ENCODE data around the gene LHFPL6.

The LHFPL6 gene

DNA sequence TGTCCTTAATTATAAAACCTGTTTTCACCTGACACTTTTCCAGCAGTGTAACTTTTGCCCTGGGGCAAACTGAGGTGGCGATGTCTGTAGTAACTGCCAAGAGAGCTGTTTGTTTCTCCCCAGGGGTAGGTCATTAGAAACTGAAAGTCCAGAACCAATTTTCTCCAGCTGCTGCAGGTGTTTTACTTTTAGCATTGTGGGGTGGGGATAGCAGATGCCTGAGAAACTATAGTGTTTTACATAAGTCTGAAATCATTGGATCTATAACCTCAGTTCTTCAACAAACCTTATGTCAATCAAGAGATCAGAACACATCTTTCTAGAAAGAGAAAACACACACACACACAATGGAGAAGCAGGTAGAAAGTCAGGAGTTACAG, 92.7 kb downstream of the LHFPL6 start:
- DNase-seq (ENCODE audit: low read depth in 2 of 2): no peak

DNA sequence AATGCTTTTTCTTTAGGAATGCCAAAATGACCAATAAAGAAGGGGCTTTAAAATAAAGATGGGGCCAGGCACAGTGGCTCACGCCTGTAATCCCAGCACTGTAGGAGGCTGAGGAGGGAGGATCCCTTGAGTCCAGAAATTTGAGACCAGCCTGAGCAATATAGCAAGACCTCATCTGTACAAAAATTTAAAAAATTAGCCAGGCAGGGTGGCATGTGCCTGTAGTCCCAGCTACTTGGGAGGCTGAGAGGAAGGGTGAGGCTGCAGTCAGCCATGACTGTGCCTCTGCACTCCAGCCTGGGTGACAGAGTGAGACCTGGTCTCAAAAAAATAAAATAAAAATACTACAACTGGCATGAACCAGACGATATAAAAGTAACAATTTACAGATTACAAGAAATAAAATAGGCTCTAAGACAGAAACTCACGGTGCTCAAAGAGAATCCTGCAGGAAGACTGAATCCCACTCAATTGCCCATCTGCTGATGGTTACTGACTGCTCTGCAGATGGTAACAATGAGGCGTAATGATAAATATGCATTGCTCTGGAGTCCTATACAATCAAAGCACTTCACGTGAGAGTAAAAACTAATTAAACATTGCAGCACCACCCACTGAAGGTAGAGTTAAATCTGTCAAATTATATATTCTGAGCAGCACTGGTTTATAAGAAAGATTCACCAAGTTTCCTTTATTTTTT, 93.2 kb downstream of the LHFPL6 start:
- DNase-seq (ENCODE audit: low read depth in 2 of 2): no peak

DNA sequence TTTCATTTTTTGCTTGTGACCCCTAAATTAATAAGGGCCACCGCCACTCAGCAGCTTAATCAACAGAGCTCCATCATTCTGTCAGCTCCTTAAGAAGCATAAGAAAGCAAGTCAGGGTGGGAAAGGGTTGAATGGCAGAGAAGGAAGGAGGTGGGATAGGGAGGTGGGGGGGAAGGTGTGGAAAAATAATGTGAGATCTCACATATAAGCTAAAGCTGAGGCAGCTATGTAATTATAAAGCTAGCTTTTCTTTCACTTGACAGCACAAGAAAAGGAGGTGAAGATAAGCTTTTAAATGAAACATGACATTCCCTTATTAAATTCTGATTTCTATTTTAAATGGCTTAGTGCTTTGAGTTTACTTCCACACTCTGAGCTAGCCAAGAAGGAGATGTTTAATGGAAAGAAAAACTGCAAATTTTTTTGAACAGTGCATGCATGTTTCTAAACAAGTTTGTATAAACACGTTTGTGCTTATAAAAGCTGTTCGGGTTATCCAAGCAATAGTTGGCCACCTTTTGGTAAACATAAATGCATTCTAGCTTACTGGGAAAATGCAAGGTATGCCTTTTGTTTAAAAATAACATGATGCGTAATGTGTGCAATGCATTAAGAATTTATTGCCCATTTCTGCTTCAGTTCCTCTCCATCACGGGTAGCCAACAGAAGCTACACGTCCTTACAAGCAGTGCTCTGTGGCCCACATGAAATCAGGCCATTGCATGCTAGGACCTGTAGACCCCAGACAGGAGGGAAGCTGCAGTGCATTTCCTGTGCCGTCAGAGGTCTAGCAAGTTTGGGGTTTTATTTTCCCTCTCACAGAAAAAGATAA, 96.2 kb downstream of the LHFPL6 start:
- no peak for DNase-seq (ENCODE audit: low read depth in 2 of 2)

DNA sequence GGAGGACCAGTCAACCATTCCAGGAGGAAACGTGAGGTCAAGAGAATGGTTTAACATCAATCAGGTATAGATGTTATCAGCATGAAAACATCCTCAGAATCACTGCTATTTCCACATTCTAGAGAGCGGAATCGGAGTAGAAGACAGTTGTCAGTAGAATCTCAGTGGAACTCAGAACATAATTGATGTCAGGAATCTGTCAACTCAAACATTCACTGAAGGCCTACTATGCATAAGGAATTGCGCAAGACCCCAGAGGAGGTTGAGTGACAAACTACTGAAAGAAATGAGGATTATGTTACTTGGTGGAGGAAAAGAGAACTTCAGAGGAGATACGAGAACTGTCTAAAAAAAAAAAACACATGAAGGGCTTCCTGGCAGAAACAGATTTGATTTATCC, 97.8 kb downstream of the LHFPL6 start:
- no peak for DNase-seq (ENCODE audit: low read depth in 2 of 2)

DNA sequence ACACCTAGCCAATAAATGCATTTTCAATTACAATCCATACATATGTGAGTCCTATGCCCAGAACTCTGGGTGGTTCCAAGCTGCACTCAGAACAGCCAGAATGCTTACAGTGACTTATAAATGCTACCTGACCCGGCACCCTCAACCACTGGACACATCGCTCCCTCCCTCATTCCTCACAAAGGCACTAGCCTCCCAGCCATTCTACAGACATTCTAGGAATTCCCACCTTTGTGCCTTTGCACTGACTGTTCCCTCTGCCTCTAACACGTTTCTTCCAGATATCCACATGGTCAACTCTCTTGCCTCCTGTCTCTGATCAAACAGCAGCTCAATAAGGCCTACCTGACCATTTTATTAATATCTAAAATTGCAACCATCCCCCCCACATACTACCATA, 99.9 kb downstream of the LHFPL6 start:
- no peak for DNase-seq (ENCODE audit: low read depth in 2 of 2)

DNA sequence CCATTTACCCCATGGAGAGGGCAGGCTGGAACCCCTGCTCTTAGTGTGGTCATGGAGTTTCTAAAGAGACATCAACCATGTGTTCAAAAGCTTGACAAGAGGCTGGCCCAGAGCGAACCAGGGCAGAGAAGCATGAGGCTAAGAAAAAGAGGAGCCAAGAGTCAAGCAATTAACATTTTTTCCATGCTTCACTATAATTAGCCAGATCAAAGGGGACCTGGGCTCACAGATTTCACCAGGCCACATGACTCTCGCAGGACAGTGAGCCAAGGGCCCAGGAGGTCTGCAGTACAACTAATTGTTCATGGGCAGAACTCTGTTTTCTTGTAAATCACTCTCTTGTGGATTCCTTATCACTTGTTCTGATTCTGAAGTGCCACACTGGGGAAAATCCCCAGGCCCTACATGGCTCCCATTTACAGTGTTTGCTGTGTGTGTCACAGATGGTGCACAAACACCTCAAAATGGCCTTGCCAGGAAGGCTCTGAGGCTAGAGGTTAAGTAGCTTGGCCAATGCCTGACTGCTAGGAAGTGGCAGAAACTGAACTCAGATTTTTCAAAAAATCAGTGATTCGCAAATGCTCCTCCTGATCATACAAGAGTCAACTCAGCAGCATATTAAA, 101.2 kb downstream of the LHFPL6 start:
- no peak for DNase-seq (ENCODE audit: low read depth in 2 of 2)

DNA sequence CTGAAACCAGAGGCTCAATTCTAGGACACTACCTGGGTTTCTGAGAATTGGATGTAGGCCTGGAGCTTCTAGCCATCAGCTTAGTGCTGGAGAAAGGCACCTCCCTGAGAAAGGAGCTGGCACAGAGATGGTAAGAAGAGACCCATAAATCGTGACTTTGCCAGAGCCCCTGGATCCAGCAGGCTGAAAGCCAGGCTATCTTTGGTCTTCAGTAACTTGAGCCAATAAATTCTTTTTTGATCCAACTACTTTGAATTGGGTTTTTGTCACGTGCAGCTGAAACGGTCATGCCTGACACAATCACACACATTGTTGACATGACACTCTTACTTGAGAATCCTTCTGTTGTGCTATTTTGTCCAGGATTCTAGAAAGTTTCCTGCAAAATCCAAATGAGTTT, 103.4 kb downstream of the LHFPL6 start:
- no peak for DNase-seq (ENCODE audit: low read depth in 2 of 2)

DNA sequence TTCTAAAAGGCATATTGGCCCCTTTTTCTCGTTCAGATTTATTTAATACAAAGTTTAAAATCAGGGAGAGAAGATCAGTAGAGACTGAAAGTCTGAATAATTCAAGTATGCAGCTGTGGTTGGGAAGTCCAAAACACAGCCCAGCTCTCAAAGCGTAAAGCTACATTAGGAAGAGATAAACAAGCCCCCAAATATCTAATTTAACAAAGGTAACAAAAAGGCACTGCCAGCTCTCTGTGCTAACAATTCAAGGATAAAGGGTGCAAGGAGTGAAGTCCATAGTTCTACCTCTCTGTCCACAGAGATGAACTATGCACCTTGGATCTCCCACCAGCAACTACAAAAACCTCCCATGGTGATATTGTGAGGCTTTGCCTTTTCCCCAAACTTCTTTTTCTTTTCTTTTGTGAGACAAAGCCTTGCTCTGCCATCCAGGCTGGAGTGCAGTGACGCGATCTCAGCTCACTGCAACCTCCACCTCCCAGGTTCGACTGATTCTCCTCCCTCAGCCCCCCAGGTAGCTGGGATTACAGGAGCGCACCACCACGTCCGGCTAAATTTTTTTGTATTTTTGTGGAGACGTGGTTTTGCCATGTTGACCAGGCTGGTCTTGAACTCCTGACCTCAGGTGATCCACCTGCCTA, 104.4 kb downstream of the LHFPL6 start:
- no peak for DNase-seq (ENCODE audit: low read depth in 2 of 2)

DNA sequence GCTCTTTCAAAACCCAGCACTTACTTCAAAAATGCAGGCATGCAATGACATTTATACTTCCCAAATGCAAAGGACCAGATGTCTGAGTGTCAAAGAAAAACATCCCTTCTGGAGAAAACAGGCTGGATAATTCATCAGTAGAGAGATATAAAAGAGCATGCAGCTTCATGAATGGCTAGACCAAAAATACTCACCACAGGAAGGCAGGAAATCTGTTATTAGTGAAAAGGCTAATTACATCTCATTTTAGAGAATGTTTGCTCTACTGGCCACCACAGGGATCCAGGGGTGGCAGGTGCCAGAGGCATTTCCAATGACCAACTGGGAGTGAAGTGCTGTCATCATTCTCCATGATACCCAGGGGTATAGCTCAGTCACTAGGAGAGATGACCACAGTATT, 106.5 kb downstream of the LHFPL6 start:
- DNase-seq (ENCODE audit: low read depth in 2 of 2): no peak

DNA sequence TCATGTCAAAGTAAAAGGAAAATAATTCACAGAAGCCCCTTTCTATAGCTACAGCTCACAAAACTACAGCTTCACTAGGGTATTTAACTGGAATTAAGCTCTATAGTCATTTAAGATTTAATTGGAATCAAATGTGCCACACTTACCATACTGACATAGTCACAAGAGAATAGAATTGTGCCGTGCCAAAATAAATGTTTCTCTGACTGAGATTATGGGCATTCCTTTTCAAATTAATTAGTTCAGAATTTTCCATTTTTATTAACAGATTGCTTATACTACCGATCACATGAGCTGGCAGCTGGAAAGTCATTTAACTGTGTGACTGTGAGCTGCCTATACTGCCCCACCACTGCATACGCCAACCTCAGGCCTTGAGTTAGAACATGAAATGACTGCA, 108.4 kb downstream of the LHFPL6 start:
- no peak for DNase-seq (ENCODE audit: low read depth in 2 of 2)

DNA sequence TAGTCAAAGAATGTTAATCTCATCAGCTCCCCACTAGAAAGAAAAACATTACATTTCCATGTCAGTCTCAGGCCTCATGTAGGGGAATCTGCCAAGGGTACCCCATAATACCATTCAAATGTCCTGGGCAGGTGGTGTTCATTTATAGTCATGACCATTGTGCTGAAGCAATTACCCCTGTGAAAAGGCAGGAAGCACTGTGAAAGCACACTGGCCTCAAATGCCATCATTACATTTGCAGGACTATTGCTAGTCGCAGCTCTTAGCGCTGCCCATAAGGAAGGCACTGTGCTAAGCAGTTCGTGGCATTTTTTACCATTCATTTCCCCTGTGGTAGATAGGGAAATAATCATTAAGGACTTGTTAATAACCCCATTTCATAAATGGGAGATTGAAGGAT, 109.0 kb downstream of the LHFPL6 start:
- no peak for DNase-seq (ENCODE audit: low read depth in 2 of 2)

DNA sequence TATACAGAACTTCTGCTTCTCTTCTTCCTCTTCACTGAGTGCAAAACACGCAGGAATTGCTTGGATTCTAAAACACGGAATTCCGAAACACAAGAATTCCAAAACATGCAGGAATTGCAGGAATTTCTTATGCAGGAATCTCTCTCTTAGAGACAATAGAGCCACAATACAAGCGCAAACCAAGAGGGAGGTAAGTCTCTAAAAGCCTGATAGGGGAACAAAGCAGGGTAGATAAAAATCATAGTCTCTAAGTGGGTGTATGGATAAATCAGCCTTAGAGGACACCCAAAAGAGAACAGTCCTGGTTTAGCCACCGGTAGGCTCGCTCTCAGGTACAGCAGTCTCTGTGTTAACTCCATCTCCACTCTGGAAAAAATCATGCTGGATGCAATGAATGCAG, 112.9 kb downstream of the LHFPL6 start:
- DNase-seq (ENCODE audit: low read depth in 2 of 2): no peak

DNA sequence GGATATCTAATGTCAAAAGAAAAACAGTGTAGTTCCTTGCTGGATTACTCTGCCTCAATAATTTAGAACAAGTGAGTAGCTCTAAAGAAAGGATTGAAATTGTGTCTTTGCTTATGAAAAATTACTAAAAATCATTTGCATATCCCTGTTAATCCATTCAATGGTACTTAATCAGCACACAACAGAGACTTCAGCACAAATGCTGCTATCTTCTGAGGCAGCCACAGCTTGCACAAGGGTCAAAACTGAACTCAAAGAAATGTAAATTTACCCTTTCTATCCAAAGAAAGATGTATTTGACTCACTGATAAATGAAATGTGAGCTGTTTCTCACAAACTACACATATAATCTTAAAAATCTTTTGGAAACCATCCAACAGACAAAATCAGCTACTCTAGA, 116.2 kb downstream of the LHFPL6 start:
- DNase-seq (ENCODE audit: low read depth in 2 of 2): no peak

DNA sequence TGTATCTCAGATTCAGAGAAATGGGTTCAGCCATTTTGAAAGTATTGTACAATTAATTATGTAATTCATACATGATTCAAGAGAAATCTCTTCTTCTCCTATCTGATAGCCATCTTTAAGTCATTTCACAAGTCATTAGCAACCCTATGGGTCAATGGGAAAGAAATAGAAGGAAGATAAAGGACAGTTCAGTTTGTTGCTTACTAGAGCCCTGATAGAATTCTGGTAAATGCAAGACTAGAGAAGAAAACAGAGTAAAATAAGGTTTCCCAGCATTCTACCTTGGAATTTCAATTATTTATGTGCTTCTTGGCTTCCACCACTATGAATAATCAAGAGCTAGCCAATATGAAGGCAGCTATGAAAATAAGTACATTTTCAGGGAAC, 117.7 kb downstream of the LHFPL6 start:
- DNase-seq (ENCODE audit: low read depth in 2 of 2): no peak

DNA sequence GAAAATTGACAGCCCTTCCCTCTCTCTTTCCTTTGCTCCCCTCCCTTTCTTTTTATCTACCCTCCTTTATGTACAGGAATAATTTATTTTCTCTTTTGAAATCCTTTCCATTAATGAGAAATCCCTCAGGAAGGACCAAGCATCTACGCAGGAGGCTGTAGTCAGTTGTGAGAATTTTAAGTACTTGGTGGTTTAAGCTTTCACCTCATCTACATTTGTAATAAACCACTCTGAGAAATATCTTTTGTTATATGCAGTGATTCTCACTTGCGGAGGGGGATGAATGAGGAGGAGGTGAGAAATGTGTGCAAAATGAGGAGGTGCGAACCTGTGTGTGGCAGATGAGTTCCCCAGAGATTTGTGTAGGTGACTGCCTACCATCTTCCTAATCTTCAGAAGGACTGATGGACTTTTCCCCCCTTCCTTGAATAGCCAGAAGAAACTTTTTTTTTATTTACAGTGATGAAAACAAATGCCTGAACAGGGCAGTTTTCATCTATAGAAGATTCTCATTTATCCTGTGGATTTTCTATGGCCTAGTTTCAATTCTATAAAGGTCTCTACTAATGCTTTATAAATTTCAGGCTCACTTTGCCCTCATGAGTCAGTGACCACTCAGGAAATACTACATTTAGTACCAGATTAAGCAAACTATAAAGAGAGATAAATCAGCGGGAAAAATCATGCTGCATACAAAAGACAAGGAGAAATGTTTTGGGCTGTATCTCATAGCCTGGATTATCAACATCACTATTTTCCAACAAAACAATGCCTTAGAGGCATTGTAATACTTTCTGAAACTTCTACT, 118.3 kb downstream of the LHFPL6 start:
- DNase-seq (ENCODE audit: low read depth in 2 of 2): no peak

DNA sequence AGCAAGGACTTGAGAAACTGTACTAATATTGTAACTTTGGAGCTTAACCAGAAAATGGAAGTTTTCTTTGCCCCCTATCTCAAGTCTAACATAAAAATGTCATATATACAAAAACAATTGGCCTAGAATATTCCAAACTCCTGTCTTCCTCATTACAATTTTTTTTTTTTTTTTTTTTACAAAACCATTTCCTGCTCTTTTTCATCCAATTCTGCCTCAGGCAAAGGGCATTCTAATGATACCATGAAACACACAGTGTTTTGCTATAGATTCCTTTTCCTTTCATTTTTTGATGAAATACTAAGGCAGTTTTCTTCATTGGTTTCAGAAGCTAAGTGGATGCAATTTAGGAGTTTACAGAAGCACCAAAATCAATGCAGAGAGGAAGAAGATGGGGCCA, 119.7 kb downstream of the LHFPL6 start:
- DNase-seq (ENCODE audit: low read depth in 2 of 2): no peak

DNA sequence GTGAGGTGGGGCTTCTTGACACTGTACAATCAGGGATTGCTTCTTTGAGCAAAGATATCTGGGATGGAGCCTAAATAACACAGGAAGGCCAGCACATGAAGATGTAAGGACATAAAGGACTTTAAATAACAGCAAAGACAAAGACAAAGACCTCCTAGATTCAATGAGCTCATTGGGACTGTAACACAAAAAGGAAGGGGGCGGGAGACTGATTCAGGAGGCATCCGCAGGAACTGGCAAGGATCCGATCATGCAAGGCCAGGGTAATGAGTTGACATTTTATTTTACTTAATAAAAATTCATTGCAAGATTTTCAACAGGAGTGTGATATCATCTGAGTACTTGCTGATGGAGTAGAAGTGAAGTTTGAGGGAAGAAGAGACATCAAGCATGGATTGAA, 121.5 kb downstream of the LHFPL6 start:
- DNase-seq (ENCODE audit: low read depth in 2 of 2): no peak

DNA sequence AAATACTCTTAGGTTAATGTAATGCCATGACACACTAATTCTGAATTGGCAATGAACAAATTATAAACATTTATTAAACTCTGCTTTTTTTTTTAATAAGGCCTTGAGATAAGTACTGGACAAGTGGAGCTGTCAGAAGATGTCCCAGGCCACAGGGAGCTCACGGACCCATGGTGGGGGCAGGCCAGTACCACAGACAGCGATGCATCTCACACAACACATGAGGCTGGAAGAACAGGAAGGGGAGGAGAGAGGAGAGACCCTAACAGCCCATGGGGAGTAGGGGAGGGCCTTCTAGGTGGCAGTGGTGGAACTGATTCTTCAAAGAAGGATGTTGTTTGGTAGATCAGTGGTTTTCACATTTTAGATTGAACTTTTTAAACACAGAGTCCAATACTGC, 128.4 kb downstream of the LHFPL6 start:
- no peak for DNase-seq (ENCODE audit: low read depth in 2 of 2)

DNA sequence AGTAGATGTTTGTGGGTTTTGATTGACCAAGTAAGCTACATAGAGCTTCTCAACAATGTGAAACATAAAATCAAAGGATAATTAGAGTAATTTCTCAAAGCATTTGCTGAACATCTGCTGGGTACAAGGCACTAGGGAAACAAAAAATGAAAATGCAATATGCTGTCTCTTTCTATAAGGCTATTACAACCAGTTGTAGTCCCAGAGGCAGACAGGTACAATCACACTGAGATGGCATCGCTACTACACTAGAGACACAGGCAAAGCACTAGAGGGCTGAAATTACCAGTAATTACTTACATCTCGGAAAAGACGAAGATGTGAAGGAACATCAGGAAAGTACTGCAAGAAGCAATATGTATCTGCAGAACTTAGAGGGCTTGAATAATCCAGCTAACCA, 133.3 kb downstream of the LHFPL6 start:
- DNase-seq (ENCODE audit: low read depth in 2 of 2): no peak

DNA sequence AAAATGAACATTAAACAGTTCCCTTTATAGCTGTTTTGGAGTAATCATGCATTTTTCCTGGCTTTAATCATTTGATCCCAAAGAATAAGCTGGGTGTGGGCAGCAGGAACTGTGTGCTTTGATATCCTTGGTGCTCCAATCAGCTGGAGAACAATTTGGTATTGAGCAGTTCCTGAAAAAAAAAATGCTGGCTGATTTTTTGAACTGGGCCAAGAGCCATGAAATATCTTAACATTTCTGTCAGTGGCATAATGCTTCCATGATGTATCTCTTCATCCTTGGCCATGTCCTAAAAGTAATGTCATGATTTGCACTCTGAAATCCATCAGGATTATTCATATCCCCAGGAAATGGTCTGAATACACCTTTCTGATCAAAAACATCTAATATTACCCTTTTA, 134.7 kb downstream of the LHFPL6 start:
- DNase-seq (ENCODE audit: low read depth in 2 of 2): no peak

DNA sequence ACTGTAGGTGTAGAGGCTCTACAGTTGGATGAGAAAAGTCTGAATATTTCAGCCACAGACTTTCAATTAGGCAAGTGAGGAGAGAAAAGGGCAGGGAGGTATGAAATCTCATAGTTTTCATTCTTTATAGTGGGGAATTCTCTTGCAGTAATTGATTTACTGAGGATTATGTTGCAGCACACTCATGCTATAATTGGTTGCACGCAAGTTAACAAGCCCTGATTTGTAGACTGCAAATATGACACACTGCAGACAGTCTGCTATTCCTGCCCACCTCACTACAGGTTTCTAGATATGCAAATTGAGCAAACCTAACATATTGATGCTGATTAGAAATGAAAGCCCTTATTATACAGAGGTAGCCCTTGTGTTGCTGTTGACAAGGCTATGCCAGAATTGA, 139.4 kb downstream of the LHFPL6 start:
- no peak for DNase-seq (ENCODE audit: low read depth in 2 of 2)

DNA sequence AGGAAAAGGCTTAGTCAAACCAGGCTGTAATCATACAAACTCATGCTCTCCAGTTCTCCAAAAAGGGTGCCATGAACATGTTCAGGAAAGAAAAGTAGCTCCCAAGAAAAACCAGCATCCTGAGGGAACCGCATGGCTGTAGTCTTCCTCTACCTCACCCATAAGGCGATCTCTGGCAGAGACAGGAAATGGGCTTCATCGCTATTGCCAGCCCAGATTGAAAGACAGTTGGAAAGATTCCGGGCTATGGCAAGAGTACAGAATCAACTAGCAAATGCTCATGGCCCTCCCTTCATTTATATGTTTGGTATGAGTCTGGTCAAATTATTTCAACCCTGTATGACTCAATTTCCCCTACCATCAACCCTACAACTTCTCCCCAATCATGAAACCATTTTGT, 140.1 kb downstream of the LHFPL6 start:
- DNase-seq (ENCODE audit: low read depth in 2 of 2): no peak
